ENCODE measurements around the gene MXRA7. TPM values are rescaled to one million over a fixed set of nuclear protein-coding genes. Genes with fewer than 3 reads are reported as not detected.
A peak's percentile ranks its signal among the peaks of the same experiment; 100 is the strongest.

The MXRA7 gene
- total and polyA plus RNA-seq, 2 experiments from 2014 or later = 48.0 to 625 TPM

- Histone ChIP-seq H3K27me3 (replicated peaks; ENCODE audit: insufficient read depth) (no peaks in the 10 kb centered on the region), H3K9me2 (ENCODE audit: insufficient read depth) (no peaks in the 10 kb centered on the region), H3K27ac (peak overlapping the region; percentile 98), H3K9ac (peak overlapping the region; percentile 99), H3K36me3 (ENCODE audit: low read depth) (no peaks in the 10 kb centered on the region), H2AFZ (no peak overlapping the region), H3K4me2 (ENCODE audit: unreplicated experiment) (peak overlapping the region; percentile 95), H3K79me2 (ENCODE audit: insufficient read depth) (peaks cover 88% of the 10 kb centered on the region), H3K4me1 (ENCODE audit: insufficient read depth) (peaks cover 29% of the 10 kb centered on the region), H4K20me1 (ENCODE audit: insufficient read depth) (peaks cover 7% of the 10 kb centered on the region; the same call in 1 of the 2 replicates), H3F3A (ENCODE audit: insufficient read depth) (peaks cover 41% of the 10 kb centered on the region), H3K9me3 (ENCODE audit: low read depth) (no peaks in the 10 kb centered on the region), H3K4me3 (peak overlapping the region; percentile 90)
- no peak for TF ChIP-seq EZH2 (IDR thresholded peaks at IDR 0.05; ENCODE audit: insufficient read depth, poor library complexity, severe bottlenecking)
- no peak for TF ChIP-seq EZH2phosphoT487 (IDR thresholded peaks at IDR 0.05; ENCODE audit: insufficient read depth, low read depth)
- in situ Hi-C loops (cut with MboI) = no loop called here
- no peak for DNase-seq
- 52 to 58% methylated on average over 14 of the region's 14 CpGs for WGBS, 2 experiments (ENCODE audit: low coverage in 1 of 2, low lambda C conversion rate in 2 of 2, missing lambda C conversion rate in 2 of 2)
These were observed 2.6 kb downstream of the MXRA7 start for GRCh38 chr17:76707985-76708807.

- Histone ChIP-seq H3K27me3 (replicated peaks; ENCODE audit: insufficient read depth) (no peaks in the 10 kb centered on the region), H3F3A (ENCODE audit: insufficient read depth) (peaks cover 37% of the 10 kb centered on the region), H3K9me2 (ENCODE audit: insufficient read depth) (no peaks in the 10 kb centered on the region), H3K9me3 (ENCODE audit: low read depth) (no peaks in the 10 kb centered on the region), H3K9ac (no peak overlapping the region), H2AFZ (no peak overlapping the region), H3K79me2 (ENCODE audit: insufficient read depth) (peaks cover 88% of the 10 kb centered on the region), H3K27ac (no peak overlapping the region), H4K20me1 (ENCODE audit: insufficient read depth) (peaks cover 7% of the 10 kb centered on the region; the same call in 1 of the 2 replicates), H3K36me3 (ENCODE audit: low read depth) (no peaks in the 10 kb centered on the region), H3K4me2 (ENCODE audit: unreplicated experiment) (no peak overlapping the region), H3K4me3 (no peak overlapping the region), H3K4me1 (ENCODE audit: insufficient read depth) (peaks cover 32% of the 10 kb centered on the region)
- in situ Hi-C loops (cut with MboI) = no loop called here
- no peak for DNase-seq
- WGBS, 2 experiments (ENCODE audit: low coverage in 1 of 2, low lambda C conversion rate in 2 of 2, missing lambda C conversion rate in 2 of 2) = 82 to 84% methylated on average over 3 of the region's 3 CpGs
- TF ChIP-seq EZH2 (IDR thresholded peaks at IDR 0.05; ENCODE audit: insufficient read depth, poor library complexity, severe bottlenecking) (no peak), EZH2phosphoT487 (IDR thresholded peaks at IDR 0.05; ENCODE audit: insufficient read depth, low read depth) (no peak)
These were observed 3.9 kb downstream of the MXRA7 start for GRCh38 chr17:76706817-76707216.

GRCh38 chr17:76704805-76705204 lies 6.0 kb downstream of the MXRA7 start:
- H3K4me1 ChIP-seq (ENCODE audit: insufficient read depth) = peaks cover 43% of the 10 kb centered on the region
- H4K20me1 ChIP-seq (ENCODE audit: insufficient read depth) = peaks cover 7% of the 10 kb centered on the region; the same call in 1 of the 2 replicates
- no peak overlapping the region for H3K4me2 ChIP-seq (ENCODE audit: unreplicated experiment)
- no peak overlapping the region for H3K4me3 ChIP-seq
- 56 to 57% methylated on average over 4 of the region's 4 CpGs for WGBS, 2 experiments (ENCODE audit: low coverage in 1 of 2, low lambda C conversion rate in 2 of 2, missing lambda C conversion rate in 2 of 2)
- no peak overlapping the region for H2AFZ ChIP-seq
- no peaks in the 10 kb centered on the region for H3K36me3 ChIP-seq (ENCODE audit: low read depth)
- TF ChIP-seq EZH2phosphoT487 (IDR thresholded peaks at IDR 0.05; ENCODE audit: insufficient read depth, low read depth) = no peak
- H3K9me3 ChIP-seq (ENCODE audit: low read depth) = no peaks in the 10 kb centered on the region
- no peaks in the 10 kb centered on the region for H3K9me2 ChIP-seq (ENCODE audit: insufficient read depth)
- in situ Hi-C loops (cut with MboI) = no loop called here
- no peak overlapping the region; the same call in 1 of the 2 replicates for H3K9ac ChIP-seq
- H3K27ac ChIP-seq = no peak overlapping the region
- peaks cover 38% of the 10 kb centered on the region for H3F3A ChIP-seq (ENCODE audit: insufficient read depth)
- no peaks in the 10 kb centered on the region for H3K27me3 ChIP-seq (replicated peaks; ENCODE audit: insufficient read depth)
- DNase-seq = no peak
- H3K79me2 ChIP-seq (ENCODE audit: insufficient read depth) = peaks cover 97% of the 10 kb centered on the region

GRCh38 chr17:76702941-76703637 lies 7.7 kb downstream of the MXRA7 start:
- Histone ChIP-seq H3K27ac (no peak overlapping the region), H3K36me3 (ENCODE audit: low read depth) (no peaks in the 10 kb centered on the region), H3K9me2 (ENCODE audit: insufficient read depth) (no peaks in the 10 kb centered on the region), H3K4me1 (ENCODE audit: insufficient read depth) (peaks cover 52% of the 10 kb centered on the region), H3K9ac (no peak overlapping the region), H3K4me2 (ENCODE audit: unreplicated experiment) (no peak overlapping the region), H4K20me1 (ENCODE audit: insufficient read depth) (peaks cover 7% of the 10 kb centered on the region; the same call in 1 of the 2 replicates), H2AFZ (no peak overlapping the region), H3K9me3 (ENCODE audit: low read depth) (no peaks in the 10 kb centered on the region), H3K27me3 (replicated peaks; ENCODE audit: insufficient read depth) (no peaks in the 10 kb centered on the region), H3K4me3 (no peak overlapping the region), H3K79me2 (ENCODE audit: insufficient read depth) (peaks cover 99% of the 10 kb centered on the region), H3F3A (ENCODE audit: insufficient read depth) (peaks cover 41% of the 10 kb centered on the region)
- DNase-seq = no peak
- in situ Hi-C loops (cut with MboI) = no loop called here
- 92 to 95% methylated on average over 10 of the region's 10 CpGs for WGBS, 2 experiments (ENCODE audit: low coverage in 1 of 2, low lambda C conversion rate in 2 of 2, missing lambda C conversion rate in 2 of 2)
- TF ChIP-seq EZH2 (IDR thresholded peaks at IDR 0.05; ENCODE audit: insufficient read depth, poor library complexity, severe bottlenecking) = no peak
- TF ChIP-seq EZH2phosphoT487 (IDR thresholded peaks at IDR 0.05; ENCODE audit: insufficient read depth, low read depth) = no peak
